NCI-H1105 treated with DMSO at 0.1 percent for 48 hours (cell line): ENCODE results near the gene SUPT3H.
"Not testable (repeated sequence)": the region's sequence is repeated elsewhere in the genome, so short reads cannot be mapped to it uniquely, and the experiment has no call there.

Experiments
- DNase-seq: peaks from one replicate; lab custom pipeline; 2025; lab: John Stamatoyannopoulos, UW

Gene SUPT3H

DNA sequence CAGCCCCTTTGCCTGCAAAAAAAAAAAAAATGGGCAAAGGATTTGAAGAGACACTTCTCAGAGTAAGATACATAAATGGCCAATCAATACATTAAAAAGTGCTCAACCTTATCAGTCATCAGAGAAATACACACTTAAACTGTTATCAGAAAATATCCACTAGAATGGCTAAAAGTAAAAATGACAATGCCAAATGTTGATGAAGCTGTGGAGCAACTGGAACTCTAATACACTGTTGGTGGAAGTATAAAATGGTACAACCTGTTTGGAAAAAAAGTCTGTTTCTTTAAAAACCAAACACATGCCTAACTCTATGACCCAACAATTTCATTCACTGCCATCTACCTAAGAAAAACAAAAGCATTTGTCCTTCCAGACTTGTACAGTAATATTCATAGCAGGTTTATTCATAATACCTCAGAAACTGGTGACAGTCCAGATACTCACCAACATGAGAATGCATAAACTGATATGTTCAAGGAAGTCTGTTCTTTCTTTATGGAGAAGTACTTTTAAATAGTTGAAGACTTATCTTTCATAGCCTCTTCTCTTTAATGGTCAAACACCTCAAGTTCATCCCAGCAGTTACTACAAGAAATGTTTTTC, 428.0 kb downstream of the SUPT3H start:
- DNase-seq, result no peak

DNA sequence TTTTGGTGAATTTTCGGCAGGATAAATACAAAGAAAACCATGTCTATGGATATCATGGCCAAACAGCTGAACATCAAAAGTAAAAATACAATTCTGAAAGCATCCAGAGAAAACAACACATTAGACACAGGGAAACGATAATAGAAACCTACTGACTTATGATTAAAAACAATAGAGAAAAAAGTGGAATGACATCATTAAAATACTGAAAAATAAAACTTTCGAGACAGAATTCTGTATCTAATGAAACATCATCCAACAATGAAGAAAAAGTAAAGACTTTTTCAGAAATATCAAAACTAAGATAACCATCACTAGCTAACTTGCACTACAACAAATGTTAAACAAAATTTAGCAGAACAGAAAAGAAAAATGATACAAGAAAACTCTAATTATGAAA, 434.2 kb downstream of the SUPT3H start:
- DNase-seq, result no peak

DNA sequence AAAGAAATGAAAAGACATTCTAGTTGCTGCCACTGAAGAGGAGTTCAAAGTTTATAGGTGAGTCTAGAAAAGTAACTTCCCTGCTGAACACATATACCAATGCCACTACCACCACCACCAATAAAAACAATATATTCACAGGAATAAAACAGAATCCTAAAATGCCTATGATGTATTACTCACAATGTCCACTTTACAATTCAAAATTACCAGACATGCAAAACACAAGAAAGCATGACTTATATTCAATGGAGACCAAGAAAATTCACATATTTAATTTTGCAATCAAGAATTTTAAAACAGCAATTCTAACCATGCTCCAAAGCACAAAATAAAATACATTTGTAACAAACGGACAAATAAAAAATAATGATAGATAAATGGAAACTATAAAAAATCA, 434.9 kb downstream of the SUPT3H start:
- DNase-seq, result no peak

DNA sequence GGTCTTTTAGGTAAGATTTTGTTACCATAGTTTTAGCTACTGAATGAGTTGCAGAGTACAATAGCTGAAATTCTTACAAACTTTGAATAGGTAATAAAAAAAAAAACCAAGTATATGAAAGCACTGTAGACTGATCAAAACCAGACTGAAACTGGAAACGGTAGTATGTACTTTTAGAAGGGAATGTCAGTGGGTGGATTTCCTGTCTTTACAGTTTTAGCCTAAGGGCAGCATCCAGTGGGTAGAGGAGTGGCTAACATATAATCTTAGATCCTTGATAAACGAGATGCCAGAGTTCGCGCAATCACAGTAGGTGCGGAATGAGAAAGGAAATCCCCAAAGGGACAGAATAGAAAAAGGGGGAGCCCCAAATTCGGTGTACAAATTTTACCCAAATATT, 435.5 kb downstream of the SUPT3H start:
- DNase-seq, result no peak

DNA sequence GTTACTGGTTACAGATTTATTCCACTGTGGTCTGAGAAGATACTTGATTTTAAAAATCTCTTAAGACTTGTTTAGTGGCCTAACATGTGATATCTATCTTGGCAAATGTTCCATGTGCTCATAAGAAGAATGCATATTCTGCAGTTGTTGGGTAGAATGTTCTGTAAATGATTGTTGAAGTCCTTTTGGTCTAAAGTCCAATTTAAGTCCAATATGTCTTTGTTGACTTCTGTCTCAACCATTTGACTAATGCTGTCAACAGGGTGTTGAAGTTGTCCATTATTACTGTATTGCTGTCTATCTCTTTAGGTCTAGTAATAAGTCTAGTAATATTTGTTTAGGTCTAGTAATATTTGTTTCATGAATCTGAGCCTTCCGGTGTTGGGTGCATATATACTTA, 437.4 kb downstream of the SUPT3H start:
- DNase-seq, result no peak

DNA sequence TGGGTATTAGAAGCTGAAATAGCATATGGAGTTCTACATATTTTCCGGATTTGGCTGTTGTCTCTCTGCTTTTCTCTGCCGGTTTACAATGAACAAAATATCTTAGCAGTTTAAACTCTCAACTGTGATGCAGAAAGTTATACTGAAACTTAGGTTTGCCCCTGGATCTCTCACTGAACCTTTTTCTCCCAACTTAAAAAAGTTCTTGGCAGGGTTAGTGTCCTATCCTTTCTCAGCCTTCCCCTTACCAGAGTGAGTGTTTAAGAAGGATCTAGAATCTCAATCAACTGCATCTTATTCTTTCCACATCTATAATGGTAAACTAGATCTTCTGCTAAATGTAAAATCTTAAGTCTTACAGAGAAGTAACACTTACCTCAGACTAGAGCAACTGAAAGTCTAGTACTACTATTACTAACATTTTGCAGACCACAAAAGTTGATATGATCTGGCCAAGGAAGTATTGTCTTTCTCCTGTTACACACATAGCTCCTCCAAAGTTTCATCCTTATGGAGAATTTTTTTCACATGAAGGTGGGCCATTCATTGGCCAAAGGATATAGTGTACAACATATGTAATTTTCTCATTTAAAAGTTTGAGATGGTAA, 441.9 kb downstream of the SUPT3H start:
- no peak for DNase-seq

DNA sequence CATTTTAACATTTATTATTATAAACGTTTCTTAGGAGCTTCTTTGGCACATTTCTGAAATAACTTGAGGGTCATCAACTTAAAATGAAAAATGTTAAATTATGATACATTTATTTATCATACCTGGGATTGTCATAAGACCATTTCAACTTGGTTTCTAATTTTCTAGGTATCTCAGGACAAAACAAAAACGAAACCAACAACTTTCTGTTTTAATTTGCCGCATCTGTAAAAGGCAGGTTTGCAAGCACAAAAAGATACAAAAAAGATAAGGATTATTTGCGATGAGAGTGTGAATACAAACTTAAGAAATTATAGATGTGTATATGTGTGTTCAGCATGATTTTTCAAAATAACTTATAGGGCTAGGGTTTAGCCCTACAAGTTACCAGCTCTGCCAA, 444.6 kb downstream of the SUPT3H start:
- no peak for DNase-seq

DNA sequence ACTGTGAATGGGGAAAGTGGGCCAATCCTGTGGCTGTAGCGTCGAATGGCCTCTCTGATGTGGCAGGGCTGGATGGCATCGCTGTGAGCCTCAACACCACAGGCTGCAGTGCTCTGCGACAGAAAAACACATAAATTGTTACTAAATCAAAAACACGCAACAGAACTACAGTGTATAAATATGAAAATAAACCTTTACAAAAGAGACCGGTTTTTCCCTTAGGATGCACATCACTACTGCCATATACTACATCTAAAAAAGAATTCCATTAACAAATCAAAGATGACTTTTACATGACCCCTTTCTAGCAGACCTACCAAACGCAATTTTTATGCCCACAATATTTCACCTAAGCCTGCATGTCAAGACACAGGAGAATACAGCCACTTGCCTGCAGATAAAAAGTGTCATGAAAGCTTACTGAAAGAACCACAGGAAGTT, 445.1 kb downstream of the SUPT3H start:
- no peak for DNase-seq

DNA sequence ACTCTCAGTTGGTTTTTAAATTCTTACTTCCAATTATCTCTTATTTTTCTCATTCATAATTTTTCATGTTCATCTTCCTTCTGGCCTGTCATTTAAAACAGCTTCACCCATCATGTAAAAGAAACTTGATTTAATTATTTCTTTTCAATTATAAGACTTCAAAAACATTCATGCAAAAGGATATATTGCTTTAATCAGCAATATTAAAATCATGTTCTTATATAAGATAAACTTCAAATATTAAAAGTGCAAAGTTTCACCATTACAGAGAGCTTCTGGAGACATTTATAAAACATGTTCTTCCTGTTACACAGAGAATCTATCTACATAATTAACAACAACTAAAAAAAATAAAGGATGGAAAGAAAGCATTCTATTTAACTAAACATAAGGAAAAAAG, 446.3 kb downstream of the SUPT3H start:
- no peak for DNase-seq

DNA sequence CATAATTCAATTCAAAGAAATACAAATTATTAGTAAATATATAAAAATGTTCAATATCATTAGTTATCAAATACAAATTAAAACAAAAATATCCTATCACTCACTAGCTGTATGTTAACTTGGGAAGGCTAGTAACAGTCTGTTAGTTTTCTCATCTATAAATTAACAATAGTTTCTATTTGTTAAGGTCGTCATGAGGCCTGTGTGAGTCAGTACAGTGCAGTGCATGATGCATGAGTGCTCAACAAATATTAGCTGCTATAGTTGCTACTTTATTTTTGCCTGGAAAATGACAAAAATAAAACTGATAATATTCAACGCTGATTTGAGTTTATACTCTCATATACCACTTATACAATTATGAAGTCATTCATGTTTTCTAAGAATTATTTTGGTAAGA, 451.2 kb downstream of the SUPT3H start:
- no peak for DNase-seq

DNA sequence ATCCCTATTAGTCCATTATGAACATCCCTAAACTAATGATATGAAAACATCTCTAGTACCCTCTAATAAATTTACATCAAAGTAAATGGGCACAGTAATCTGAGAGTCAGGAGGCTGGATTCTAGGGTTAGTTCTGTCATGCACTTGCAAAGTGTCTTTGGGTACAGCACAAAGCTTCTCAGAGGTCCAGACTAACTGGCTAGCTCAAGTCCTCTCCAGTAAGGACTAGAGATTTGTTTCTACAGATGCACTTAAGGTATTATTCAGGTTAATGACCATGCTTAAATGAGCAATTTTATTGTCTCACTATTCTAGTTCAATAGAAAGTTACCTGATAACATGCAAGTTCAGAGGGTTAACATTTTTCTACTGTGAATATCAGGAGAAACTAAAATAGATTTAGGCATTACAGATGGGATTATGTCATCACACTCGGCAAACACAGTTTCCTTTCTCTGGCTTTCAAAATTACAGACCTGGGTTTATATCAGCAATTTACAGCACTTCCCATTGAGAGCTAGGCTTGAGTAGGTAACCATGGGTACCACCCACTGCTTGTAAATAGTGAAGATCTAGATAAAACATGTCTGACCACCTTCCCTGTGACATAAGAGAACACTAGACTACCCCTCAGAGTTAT, 452.5 kb downstream of the SUPT3H start:
- peak; percentile 74 for DNase-seq

DNA sequence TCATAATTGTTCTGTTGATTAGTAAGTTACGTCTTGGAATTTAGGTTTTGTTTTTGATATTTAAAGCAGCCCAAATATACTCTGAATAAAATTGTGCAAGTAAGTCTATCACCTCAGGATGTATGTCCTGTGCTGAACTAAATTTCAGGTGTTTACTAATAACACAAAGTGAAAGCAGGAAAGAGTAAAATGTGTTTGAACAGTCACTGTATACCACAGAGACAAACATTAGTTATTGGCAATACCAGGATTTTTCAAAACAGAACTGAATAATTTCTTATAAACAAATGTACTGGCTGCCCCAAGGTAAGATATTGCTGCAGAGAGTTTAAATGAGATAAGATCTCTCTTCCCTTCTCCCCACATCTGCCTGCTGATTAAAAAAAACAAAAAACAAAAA, 454.3 kb downstream of the SUPT3H start:
- DNase-seq, result no peak

DNA sequence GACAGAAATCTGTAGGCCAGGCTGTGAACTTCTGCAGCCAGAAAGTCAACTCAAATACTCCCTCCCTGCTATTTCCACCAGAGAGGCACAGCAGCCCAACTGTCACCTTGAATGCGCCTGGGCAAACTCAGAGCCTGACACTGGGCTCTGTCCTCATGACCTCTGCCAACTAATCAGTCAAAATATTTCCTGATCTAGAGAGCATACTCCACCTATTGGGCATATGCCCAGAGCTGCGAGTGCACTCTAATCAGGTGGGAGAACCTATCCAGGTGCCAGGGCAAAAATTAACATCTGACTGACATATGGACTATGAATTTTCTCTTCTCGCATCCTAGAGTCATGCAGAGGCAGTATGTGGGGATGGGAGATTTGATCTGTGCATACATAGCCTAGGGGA, 455.9 kb downstream of the SUPT3H start:
- DNase-seq, result peak; percentile 33

DNA sequence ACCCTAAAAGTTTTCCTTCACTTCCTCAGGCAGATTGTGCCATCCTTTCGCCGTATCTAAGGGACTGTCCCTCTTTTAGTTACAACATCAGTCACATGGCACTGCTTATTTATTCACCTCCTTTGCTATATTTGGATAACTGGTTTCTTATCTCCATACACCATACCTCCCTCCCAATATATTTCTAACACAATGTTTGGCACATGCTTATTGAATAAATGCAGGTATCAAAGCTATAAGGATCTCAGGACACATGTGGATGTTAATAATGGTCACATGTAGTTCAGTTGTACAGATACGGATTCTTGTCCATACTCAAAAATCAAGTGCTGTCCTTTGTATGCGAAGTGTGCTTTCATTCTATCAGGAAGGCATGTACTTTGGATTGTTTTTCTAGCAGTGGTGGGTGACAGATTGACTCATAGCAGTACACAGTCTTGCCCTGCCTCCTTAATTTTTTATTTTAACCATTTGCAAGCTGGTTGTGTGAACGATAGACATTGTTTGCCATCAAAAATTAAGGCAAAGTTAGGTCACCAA, 456.7 kb downstream of the SUPT3H start:
- no peak for DNase-seq

DNA sequence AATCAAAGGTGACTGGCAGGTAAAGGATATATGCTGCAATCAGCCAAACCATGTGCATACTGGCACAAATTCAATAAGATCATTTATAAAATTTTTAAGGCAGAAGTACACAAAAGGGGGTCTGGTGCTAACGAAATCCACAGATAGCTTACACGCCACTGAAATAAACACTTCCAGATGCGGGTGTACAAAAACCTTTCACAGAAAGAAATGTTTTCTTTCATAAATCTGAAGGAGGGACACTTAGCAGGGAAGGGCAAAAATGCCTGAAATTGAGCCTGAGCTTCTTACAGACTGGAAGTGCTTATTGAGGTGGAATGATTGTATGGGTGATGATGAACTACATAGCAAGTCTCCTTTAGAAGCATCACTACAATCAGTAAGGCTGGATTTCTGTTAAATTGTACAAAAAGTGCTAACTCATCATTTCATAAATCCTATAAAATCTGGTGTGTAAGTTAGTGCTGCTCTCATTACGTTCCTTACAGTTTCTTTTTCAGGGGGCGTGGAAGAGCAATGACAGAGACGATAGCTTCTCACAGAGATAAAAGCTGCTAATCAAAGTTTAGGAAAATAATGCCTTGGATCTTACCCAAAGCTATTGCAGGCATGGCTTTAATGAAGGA, 458.9 kb downstream of the SUPT3H start:
- no peak for DNase-seq

DNA sequence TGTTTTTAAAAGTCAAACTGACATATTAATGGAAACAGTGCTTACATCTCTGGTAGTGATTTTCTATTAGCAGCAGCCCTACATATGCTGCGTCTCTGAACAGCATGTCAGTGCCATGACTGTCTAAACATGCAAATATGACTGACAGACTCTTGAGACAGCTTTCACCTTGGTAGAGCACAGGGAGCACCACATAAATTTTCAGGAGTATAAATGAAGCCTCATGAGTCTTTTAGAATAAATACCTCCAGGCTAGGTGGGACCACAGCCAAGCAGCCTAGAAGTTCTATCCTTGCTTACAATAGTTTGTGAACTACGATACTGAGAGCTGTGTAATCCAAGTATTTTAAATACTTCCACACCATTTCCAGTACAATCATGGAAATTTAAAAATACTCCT, 460.3 kb downstream of the SUPT3H start:
- no peak for DNase-seq

DNA sequence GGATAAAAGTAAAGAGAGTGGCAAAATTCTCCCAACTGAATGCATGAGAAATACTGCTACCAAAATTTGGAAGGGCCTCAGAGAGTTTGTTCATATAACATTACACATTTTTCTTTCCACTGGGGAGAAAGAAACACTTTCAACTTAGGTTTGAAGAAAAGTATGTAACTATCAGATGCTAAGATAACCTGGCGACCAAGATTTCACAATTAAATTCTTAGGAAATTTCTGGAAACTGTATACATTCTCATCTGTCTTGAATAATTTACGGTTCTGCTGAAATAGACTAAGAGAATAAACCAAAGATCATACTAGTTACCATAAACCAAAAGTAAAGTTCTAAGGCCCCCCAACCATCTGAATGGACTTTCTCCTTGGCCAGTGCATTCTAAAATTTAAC, 462.6 kb downstream of the SUPT3H start:
- no peak for DNase-seq

DNA sequence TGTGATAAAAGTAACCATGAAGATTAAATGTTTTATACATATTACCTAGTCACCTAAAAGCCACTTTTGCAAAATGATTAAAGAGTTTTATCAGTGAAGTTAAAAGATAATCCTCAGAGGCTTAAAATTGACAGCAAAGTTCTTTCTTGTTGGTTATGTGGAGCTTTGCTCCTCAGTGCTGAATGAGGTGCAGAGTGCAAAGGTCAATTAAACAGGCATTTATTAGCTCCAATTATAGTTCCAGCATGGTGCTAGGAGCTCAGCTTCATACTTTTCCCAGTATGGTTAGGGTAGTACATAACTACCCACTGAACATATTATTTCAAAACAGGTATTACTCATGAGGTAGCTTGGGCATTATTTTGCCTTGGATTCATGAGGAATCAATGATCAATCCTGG, 463.6 kb downstream of the SUPT3H start:
- DNase-seq, result no peak

DNA sequence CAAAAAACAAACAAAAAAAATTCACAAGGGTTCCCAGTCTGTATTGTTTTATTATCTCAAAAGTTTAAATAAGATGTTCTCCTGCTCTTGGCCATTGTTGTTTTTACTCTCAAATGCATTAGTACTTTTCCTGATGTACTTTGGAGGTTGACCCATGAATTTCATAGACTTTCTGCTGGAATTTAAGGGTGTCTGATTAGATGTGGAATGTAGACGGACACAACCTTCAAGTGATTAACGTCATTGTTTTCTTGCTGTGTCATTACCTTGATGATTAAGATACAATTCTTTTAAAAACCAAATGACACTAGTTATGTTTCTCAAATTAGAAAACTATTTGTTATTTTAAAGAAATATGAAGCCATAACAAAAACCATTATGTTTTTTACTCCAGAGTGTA, 471.0 kb downstream of the SUPT3H start:
- DNase-seq, result no peak

DNA sequence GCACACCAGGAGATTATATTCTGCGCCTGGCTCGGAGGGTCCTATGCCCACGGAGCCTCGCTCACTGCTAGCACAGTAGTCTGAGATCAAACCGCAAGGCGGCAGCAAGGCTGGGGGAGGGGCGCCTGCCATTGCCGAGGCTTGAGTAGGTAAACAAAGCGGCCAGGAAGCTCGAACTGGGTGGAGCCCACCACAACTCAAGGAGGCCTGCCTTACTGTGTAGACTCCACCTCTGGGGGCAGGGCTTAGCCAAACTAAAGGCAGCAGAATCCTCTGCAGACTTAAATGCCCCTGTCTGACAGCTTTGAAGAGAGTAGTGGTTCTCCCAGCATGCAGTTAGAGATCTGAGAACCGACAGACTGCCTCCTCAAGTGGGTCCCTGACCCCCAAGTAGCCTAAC, 477.4 kb downstream of the SUPT3H start:
- DNase-seq, result not testable (repeated sequence)

DNA sequence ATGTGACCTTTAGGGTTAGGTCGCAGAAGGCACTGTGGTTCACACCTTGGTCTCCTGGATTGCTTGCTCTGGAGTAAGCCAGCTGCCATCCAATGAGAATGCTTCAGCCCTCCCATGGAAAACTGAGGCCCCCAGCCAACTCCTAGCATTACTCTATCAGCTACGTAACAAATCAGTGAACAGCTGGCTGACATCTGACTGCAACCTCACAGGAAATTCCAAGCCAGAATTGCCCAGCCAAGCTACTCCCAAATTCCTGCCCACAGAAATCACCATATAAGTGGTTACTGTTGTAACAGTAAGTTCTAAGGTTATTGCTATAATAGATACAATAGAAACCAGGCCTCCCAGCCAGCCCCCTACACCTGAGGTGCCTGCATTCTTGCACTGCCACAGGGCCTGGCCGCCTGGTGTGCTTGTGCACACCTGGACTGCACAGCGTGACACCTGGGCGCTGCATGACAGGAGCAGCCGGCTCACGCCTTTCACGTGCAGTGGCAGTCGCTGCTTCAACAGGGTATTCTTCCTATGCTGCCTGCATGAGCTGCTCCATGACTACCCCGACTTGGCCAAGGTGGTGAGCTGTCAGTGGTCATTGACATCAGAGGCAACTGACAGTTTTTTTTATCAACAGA, 479.3 kb downstream of the SUPT3H start:
- DNase-seq, result no peak

DNA sequence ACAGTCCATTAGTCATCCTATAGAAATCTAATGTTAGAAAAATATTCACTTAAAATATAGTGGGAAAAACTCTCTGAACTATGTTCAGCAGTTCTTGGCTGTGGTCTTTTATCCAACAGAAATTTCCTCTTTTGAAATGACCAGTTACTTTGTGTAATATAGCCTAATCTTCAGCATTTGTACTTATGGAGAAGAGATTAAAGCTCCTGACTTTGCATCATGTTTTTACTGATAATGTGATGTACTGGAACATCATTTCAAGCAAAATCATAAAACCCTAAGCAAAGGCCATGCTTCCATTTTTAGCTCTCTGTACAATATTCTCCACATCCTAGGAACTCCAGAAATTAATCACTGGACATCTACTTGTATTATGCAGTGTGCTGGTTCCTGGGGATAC, 480.4 kb downstream of the SUPT3H start:
- DNase-seq, result no peak

DNA sequence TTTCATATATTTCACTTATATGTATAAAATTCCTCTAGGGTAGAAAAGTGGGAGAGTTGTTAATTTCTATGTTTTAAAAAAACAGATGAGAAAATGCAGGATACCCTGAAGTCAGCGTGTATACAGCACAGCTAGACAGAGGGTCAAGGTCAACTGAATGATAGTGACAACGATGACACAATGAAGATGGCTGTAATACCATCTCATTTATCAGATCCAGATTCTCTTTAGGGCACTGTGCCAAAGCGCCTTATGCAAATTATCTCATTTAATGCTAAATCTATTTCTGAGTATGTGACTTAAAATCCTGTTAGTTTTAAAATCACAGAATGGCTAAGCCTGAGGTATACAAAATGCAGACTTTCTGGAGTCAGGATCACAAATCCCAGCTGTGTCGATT, 481.0 kb downstream of the SUPT3H start:
- no peak for DNase-seq
